ENCODE data around the gene MAPT.

GRCh38 chr17:45996282-45996937, 102.1 kb downstream of the MAPT start:
- TF ChIP-seq CTCF (IDR thresholded peaks at IDR 0.05) (no peak), POLR2A (IDR thresholded peaks at IDR 0.05) (no peak), POLR2AphosphoS5 (IDR thresholded peaks at IDR 0.05; ENCODE audit: insufficient read depth in 1 of 2, low read depth in 1 of 2) (no peak)
